Activated gamma-delta T cell treated with anti-CD3 and anti-CD28 coated beads, Interleukin-2, amount 50 U/mL, for 16 hours (primary cell): ENCODE data around the gene TXLNB.
"Not testable (repeated sequence)": the region's sequence is repeated elsewhere in the genome, so short reads cannot be mapped to it uniquely, and the experiment has no call there.

ENCODE experiments used
- DNase-seq: peaks from one replicate; pipeline ENCODE4 v3.0.0-alpha.2; 2020; ENCODE audit warnings: low read depth

Gene TXLNB

DNA sequence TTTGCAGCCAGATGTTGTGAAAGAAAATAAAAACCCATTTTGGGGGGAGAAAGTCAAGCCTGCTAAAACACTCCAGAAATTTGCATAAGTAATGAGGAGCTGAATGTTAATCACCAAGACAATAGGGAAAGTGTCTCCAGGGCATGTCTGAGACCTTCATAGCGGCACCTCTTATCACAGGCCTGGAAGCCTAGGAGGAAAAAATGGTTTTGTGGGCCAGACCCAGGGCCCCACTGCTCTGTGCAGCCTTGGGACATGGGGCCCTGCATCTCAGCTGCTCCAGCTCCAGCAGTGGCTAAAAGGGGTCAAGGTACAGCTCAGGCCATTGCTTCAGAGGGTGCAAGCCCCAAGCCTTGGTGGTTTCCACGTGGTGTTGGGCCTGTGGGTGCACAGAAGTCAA, 57.6 kb downstream of the TXLNB start:
- DNase-seq, result not testable (repeated sequence)

DNA sequence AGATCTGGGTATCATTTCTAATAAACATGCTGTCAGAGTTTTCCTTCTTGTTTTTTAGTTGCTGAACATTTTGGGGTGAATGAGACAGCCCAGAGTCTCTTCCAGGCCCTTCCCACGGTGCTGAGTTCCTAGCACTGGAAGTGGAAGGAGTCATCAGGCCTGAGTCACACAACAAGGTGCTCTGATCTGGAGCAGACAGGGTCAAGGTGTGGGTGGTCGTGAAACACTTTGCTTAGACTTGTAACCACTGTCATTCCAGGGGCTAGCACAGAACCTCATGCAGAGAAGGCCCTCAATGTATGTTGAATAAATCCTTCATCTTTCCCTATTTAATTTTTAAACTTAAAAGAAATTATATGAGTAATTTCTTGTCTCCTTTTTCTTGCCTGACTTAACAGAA, 60.6 kb downstream of the TXLNB start:
- no peak for DNase-seq

DNA sequence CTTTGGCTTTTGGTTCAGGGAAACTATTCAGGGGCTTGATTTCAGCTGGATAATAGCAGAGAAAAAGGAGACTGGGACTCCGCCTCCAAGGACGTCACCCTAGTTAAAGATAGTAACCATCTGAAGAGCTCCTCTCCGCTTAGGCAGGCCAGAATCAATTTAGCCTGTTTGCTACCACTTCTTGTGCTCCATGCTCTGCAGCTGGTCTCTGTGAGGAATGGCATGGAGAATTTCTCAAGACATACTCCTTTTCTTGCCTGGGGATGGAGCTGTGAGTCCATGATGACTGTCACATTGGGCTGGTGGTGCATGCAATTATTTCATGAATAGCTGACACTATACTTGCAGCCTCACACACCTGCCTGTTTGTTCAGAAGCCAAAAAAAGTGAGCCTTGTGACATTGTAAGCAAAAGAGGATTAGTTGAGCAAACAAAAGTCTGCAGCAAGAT, 61.4 kb downstream of the TXLNB start:
- DNase-seq, result no peak

- not testable (repeated sequence) for DNase-seq
Measured at GRCh38 chr6:139228387-139228786, 63.4 kb downstream of the TXLNB start.

DNA sequence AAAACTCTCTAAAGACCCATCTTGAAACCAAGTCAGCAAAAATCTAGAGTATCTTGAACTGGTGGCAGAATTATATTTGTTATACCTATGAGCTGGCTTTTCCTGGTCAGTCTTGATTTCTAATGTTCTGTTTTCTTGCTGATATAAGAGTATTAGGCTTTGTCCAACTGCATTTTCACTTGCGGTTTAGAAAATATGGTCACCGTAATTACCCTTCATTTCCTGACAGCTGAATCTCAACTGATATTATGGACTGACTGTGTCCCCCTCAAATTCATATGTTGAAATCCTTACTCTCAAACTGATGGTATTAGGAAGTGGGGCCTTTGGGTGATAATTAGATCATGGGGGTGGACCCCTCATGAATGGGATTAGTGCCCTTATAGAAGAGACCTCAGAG, 72.1 kb downstream of the TXLNB start:
- DNase-seq, result no peak

- peak; percentile 50 for DNase-seq
Measured at GRCh38 chr6:139219271-139219729, 72.5 kb downstream of the TXLNB start.

DNA sequence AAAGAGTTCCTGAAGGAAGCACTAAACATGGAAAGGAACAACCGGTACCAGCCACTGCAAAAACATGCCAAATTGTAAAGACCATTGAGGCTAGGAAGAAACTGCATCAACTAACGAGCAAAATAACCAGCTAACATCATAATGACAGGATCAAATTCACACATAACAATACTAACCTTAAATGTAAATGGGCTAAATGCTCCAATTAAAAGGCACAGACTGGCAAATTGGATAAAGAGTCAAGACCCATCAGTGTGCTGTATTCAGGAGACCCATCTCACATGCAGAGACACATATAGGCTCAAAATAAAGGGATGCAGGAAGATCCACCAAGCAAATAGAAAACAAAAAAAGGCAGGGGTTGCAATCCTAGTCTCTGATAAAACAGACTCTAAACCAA, 79.3 kb downstream of the TXLNB start:
- not testable (repeated sequence) for DNase-seq

- not testable (repeated sequence) for DNase-seq
Measured at GRCh38 chr6:139210766-139211165, 81.0 kb downstream of the TXLNB start.

- DNase-seq, result no peak
Measured at GRCh38 chr6:139205843-139206242, 86.0 kb downstream of the TXLNB start.

GRCh38 chr6:139204978-139205377, 86.8 kb downstream of the TXLNB start:
- DNase-seq, result no peak

DNA sequence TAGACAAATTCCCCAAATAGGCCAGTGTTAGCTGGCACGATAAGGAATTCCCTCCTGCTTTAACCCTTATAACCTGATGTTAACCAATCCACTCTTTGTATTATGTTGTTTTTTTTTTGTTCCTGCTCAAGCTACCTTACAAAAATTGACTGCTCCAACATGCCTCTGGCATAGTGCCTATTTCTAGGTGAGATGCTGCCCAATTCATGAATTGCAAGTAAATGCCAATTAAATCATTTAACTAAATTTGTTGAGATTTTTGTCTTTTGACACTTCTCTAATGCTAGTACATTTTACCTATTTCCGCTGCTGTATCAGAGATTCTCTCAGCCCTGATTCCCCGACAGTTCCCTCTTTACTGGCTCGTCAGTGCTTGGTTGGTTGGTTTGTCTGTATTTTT, 90.4 kb downstream of the TXLNB start:
- DNase-seq, result no peak

DNA sequence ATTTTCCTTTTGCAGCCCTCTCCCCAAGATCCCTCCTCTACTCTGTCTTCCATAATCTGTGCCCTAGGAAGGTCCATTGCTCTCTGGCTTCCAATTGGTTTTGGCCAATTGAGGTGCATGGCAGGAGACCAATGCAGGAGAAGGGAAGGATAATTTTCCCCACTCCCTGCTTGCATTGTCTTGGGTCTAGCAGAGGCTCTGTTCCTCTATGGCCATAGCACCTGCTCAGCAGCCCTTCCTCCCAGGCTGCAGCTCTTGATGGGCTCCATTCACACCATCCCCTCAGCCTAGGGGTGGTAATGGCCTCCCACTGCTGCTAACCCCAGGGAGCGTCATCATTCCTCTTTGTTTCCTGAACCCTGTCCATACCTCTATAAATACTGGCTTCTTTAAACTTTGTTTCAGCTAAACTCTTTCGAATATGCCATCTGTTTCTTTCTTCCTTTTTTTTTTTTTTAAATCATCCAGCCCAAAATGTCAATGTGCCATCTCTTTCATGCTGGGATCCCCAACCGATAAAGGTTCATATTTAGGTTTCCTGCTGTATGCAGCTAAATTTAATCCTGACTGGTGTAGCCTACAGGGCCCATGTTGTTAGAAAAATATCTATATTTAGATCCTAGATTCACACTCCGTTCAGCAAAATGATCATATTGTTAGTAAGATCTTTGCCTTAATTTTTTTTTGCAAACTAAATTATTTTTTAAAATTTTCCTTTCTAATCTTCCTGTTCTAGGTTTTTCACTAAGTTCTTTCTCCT, 93.1 kb downstream of the TXLNB start:
- DNase-seq, result no peak

DNA sequence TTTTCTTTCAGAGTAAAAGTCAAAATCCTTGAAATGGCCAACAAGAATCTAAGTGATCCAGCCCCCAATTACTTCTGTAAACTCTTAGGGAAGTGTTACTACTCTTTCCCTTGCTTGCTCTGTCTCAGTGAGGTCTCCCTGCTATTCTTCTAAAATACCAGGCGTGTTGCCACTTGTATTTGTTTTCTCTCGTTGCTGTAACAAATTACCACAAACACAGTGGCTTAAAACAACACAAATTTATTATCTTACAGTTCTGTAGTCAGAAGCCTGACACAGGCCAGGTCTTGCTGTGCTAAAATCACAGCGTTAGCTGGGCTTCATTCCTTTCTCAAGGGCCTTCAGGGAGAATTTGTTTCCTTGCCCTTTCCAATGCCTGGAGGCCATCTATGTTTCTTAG, 97.1 kb downstream of the TXLNB start:
- no peak for DNase-seq
